ENCODE measurements around the gene CDH10. TPM values are rescaled to one million over a fixed set of nuclear protein-coding genes. Genes with fewer than 3 reads are reported as not detected.

CDH10 gene
- polyA plus RNA-seq, 1 donor, result 0.52 TPM

- Histone ChIP-seq H3K27ac (ENCODE audit: low read length) (no peak overlapping the region), H3K27me3 (ENCODE audit: control insufficient read depth, insufficient read depth, low read length) (no peaks in the 10 kb centered on the region), H3K4me3 (ENCODE audit: low read length) (no peak overlapping the region), H3K9me3 (ENCODE audit: control insufficient read depth, low read depth, low read length) (no peaks in the 10 kb centered on the region), H3K36me3 (ENCODE audit: control insufficient read depth, insufficient read depth, low read length) (no peaks in the 10 kb centered on the region), H3K4me1 (ENCODE audit: control insufficient read depth, insufficient read depth, low read length) (no peaks in the 10 kb centered on the region)
- no peak for DNase-seq
- 89% methylated on average over 4 of the region's 5 CpGs for WGBS (ENCODE audit: insufficient coverage, low lambda C conversion rate)
Observed at GRCh38 chr5:24635209-24635608, 9.6 kb downstream of the CDH10 start.

GRCh38 chr5:24633715-24634325 is 11.0 kb downstream of the CDH10 start:
- no peak for DNase-seq
- no peaks in the 10 kb centered on the region for H3K36me3 ChIP-seq (ENCODE audit: control insufficient read depth, insufficient read depth, low read length)
- H3K4me3 ChIP-seq (ENCODE audit: low read length), result no peak overlapping the region
- H3K27me3 ChIP-seq (ENCODE audit: control insufficient read depth, insufficient read depth, low read length), result no peaks in the 10 kb centered on the region
- H3K9me3 ChIP-seq (ENCODE audit: control insufficient read depth, low read depth, low read length), result no peaks in the 10 kb centered on the region
- WGBS (ENCODE audit: insufficient coverage, low lambda C conversion rate), result 0% methylated on average over 2 of the region's 4 CpGs
- no peak overlapping the region for H3K27ac ChIP-seq (ENCODE audit: low read length)
- H3K4me1 ChIP-seq (ENCODE audit: control insufficient read depth, insufficient read depth, low read length), result no peaks in the 10 kb centered on the region

GRCh38 chr5:24632353-24632752 is 12.4 kb downstream of the CDH10 start:
- H3K36me3 ChIP-seq (ENCODE audit: control insufficient read depth, insufficient read depth, low read length), result no peaks in the 10 kb centered on the region
- H3K9me3 ChIP-seq (ENCODE audit: control insufficient read depth, low read depth, low read length), result no peaks in the 10 kb centered on the region
- no peak overlapping the region for H3K27ac ChIP-seq (ENCODE audit: low read length)
- no peaks in the 10 kb centered on the region for H3K27me3 ChIP-seq (ENCODE audit: control insufficient read depth, insufficient read depth, low read length)
- DNase-seq, result no peak
- no peak overlapping the region for H3K4me3 ChIP-seq (ENCODE audit: low read length)
- no peaks in the 10 kb centered on the region for H3K4me1 ChIP-seq (ENCODE audit: control insufficient read depth, insufficient read depth, low read length)

GRCh38 chr5:24630918-24631317 is 13.9 kb downstream of the CDH10 start:
- no peak overlapping the region for H3K4me3 ChIP-seq (ENCODE audit: low read length)
- H3K27ac ChIP-seq (ENCODE audit: low read length), result no peak overlapping the region
- no peaks in the 10 kb centered on the region for H3K9me3 ChIP-seq (ENCODE audit: control insufficient read depth, low read depth, low read length)
- no peaks in the 10 kb centered on the region for H3K27me3 ChIP-seq (ENCODE audit: control insufficient read depth, insufficient read depth, low read length)
- H3K4me1 ChIP-seq (ENCODE audit: control insufficient read depth, insufficient read depth, low read length), result no peaks in the 10 kb centered on the region
- DNase-seq, result no peak
- no peaks in the 10 kb centered on the region for H3K36me3 ChIP-seq (ENCODE audit: control insufficient read depth, insufficient read depth, low read length)

- H3K27ac ChIP-seq (ENCODE audit: low read length), result no peak overlapping the region
Observed at GRCh38 chr5:24629798-24630197, 15.0 kb downstream of the CDH10 start.

GRCh38 chr5:24624872-24625271 is 19.9 kb downstream of the CDH10 start:
- Histone ChIP-seq H3K9me3 (ENCODE audit: control insufficient read depth, low read depth, low read length) (no peaks in the 10 kb centered on the region), H3K27me3 (ENCODE audit: control insufficient read depth, insufficient read depth, low read length) (no peaks in the 10 kb centered on the region), H3K4me1 (ENCODE audit: control insufficient read depth, insufficient read depth, low read length) (no peaks in the 10 kb centered on the region), H3K36me3 (ENCODE audit: control insufficient read depth, insufficient read depth, low read length) (no peaks in the 10 kb centered on the region), H3K27ac (ENCODE audit: low read length) (no peak overlapping the region), H3K4me3 (ENCODE audit: low read length) (no peak overlapping the region)
- DNase-seq, result no peak

More at GRCh38 chr5:24629798-24630197, 15.0 kb downstream of the CDH10 start:
- Histone ChIP-seq H3K4me3 (ENCODE audit: low read length) (no peak overlapping the region), H3K9me3 (ENCODE audit: control insufficient read depth, low read depth, low read length) (no peaks in the 10 kb centered on the region), H3K36me3 (ENCODE audit: control insufficient read depth, insufficient read depth, low read length) (no peaks in the 10 kb centered on the region), H3K4me1 (ENCODE audit: control insufficient read depth, insufficient read depth, low read length) (no peaks in the 10 kb centered on the region), H3K27me3 (ENCODE audit: control insufficient read depth, insufficient read depth, low read length) (no peaks in the 10 kb centered on the region)
- DNase-seq, result no peak
- WGBS (ENCODE audit: insufficient coverage, low lambda C conversion rate), result 56% methylated on average over 1 of the region's 1 CpG

GRCh38 chr5:24623624-24624023 is 21.2 kb downstream of the CDH10 start:
- H3K9me3 ChIP-seq (ENCODE audit: control insufficient read depth, low read depth, low read length), result no peaks in the 10 kb centered on the region
- H3K4me1 ChIP-seq (ENCODE audit: control insufficient read depth, insufficient read depth, low read length), result no peaks in the 10 kb centered on the region
- H3K36me3 ChIP-seq (ENCODE audit: control insufficient read depth, insufficient read depth, low read length), result no peaks in the 10 kb centered on the region
- no peak overlapping the region for H3K4me3 ChIP-seq (ENCODE audit: low read length)
- no peak overlapping the region for H3K27ac ChIP-seq (ENCODE audit: low read length)
- H3K27me3 ChIP-seq (ENCODE audit: control insufficient read depth, insufficient read depth, low read length), result no peaks in the 10 kb centered on the region
- DNase-seq, result no peak
- no CpG with 5 or more reads among the region's 1 CpG for WGBS (ENCODE audit: insufficient coverage, low lambda C conversion rate)

- no peak for DNase-seq
- H3K4me1 ChIP-seq (ENCODE audit: control insufficient read depth, insufficient read depth, low read length), result no peaks in the 10 kb centered on the region
- WGBS (ENCODE audit: insufficient coverage, low lambda C conversion rate), result 83% methylated on average over 2 of the region's 5 CpGs
- H3K27me3 ChIP-seq (ENCODE audit: control insufficient read depth, insufficient read depth, low read length), result no peaks in the 10 kb centered on the region
- no peaks in the 10 kb centered on the region for H3K9me3 ChIP-seq (ENCODE audit: control insufficient read depth, low read depth, low read length)
- no peak overlapping the region for H3K27ac ChIP-seq (ENCODE audit: low read length)
- no peak overlapping the region for H3K4me3 ChIP-seq (ENCODE audit: low read length)
- H3K36me3 ChIP-seq (ENCODE audit: control insufficient read depth, insufficient read depth, low read length), result no peaks in the 10 kb centered on the region
Observed at GRCh38 chr5:24623031-24623430, 21.7 kb downstream of the CDH10 start.

- Histone ChIP-seq H3K36me3 (ENCODE audit: control insufficient read depth, insufficient read depth, low read length) (no peaks in the 10 kb centered on the region), H3K9me3 (ENCODE audit: control insufficient read depth, low read depth, low read length) (no peaks in the 10 kb centered on the region), H3K27me3 (ENCODE audit: control insufficient read depth, insufficient read depth, low read length) (no peaks in the 10 kb centered on the region), H3K27ac (ENCODE audit: low read length) (no peak overlapping the region), H3K4me1 (ENCODE audit: control insufficient read depth, insufficient read depth, low read length) (no peaks in the 10 kb centered on the region), H3K4me3 (ENCODE audit: low read length) (no peak overlapping the region)
- 40% methylated on average over 1 of the region's 6 CpGs for WGBS (ENCODE audit: insufficient coverage, low lambda C conversion rate)
- peak; percentile 11 to 19 for DNase-seq
Observed at GRCh38 chr5:24621792-24622191, 23.0 kb downstream of the CDH10 start.

GRCh38 chr5:24616566-24616965 is 28.2 kb downstream of the CDH10 start:
- no peaks in the 10 kb centered on the region for H3K4me1 ChIP-seq (ENCODE audit: control insufficient read depth, insufficient read depth, low read length)
- no peak for DNase-seq
- H3K4me3 ChIP-seq (ENCODE audit: low read length), result no peak overlapping the region
- no peak overlapping the region for H3K27ac ChIP-seq (ENCODE audit: low read length)
- WGBS (ENCODE audit: insufficient coverage, low lambda C conversion rate), result 50% methylated on average over 1 of the region's 1 CpG
- no peaks in the 10 kb centered on the region for H3K36me3 ChIP-seq (ENCODE audit: control insufficient read depth, insufficient read depth, low read length)
- no peaks in the 10 kb centered on the region for H3K27me3 ChIP-seq (ENCODE audit: control insufficient read depth, insufficient read depth, low read length)
- H3K9me3 ChIP-seq (ENCODE audit: control insufficient read depth, low read depth, low read length), result no peaks in the 10 kb centered on the region

- Histone ChIP-seq H3K9me3 (ENCODE audit: control insufficient read depth, low read depth, low read length) (no peaks in the 10 kb centered on the region), H3K36me3 (ENCODE audit: control insufficient read depth, insufficient read depth, low read length) (no peaks in the 10 kb centered on the region), H3K27ac (ENCODE audit: low read length) (no peak overlapping the region), H3K27me3 (ENCODE audit: control insufficient read depth, insufficient read depth, low read length) (no peaks in the 10 kb centered on the region), H3K4me3 (ENCODE audit: low read length) (no peak overlapping the region), H3K4me1 (ENCODE audit: control insufficient read depth, insufficient read depth, low read length) (no peaks in the 10 kb centered on the region)
- WGBS (ENCODE audit: insufficient coverage, low lambda C conversion rate), result 88% methylated on average over 2 of the region's 4 CpGs
- DNase-seq, result no peak
Observed at GRCh38 chr5:24615159-24615558, 29.6 kb downstream of the CDH10 start.

Measured in large intestine (tissue), 3 donors.